NCI-H1436 (cell line): ENCODE data around the gene RHBDL3.
A peak's percentile ranks its signal among the peaks of the same experiment; 100 is the strongest.
"Not testable (repeated sequence)": the region's sequence is repeated elsewhere in the genome, so short reads cannot be mapped to it uniquely, and the experiment has no call there.

Experiments used
- DNase-seq: peaks from one replicate; lab custom pipeline; 2025; lab: John Stamatoyannopoulos, UW

Gene RHBDL3

GRCh38 chr17:32323811-32324491 is 58.3 kb downstream of the RHBDL3 start:
- no peak for DNase-seq

GRCh38 chr17:32327911-32328310 is 62.3 kb downstream of the RHBDL3 start:
- no peak for DNase-seq

GRCh38 chr17:32330147-32330546 is 64.5 kb downstream of the RHBDL3 start:
- DNase-seq: no peak

- no peak for DNase-seq
Measured at GRCh38 chr17:32331243-32332040, 65.8 kb downstream of the RHBDL3 start.

GRCh38 chr17:32333187-32333586 is 67.6 kb downstream of the RHBDL3 start:
- DNase-seq: no peak

GRCh38 chr17:32335046-32335445 is 69.4 kb downstream of the RHBDL3 start:
- no peak for DNase-seq

- DNase-seq: no peak
Measured at GRCh38 chr17:32335687-32336086, 70.1 kb downstream of the RHBDL3 start.

- DNase-seq: peak; percentile 12
Measured at GRCh38 chr17:32341141-32341856, 75.7 kb downstream of the RHBDL3 start.

- peak; percentile 86 for DNase-seq
Measured at GRCh38 chr17:32341857-32342602, 76.4 kb downstream of the RHBDL3 start, which contains the start of gene C17orf75. C17orf75 (minus strand) TSS chr17:32342173; CDS start chr17:32342139, 34 bp downstream.

GRCh38 chr17:32342603-32343325 is 77.1 kb downstream of the RHBDL3 start:
- DNase-seq: no peak

GRCh38 chr17:32345951-32346600 is 80.4 kb downstream of the RHBDL3 start:
- no peak for DNase-seq

- DNase-seq: no peak
Measured at GRCh38 chr17:32348483-32348800, 82.8 kb downstream of the RHBDL3 start.

- DNase-seq: no peak
Measured at GRCh38 chr17:32349503-32349853, 83.8 kb downstream of the RHBDL3 start.

- peak; percentile 100 for DNase-seq
Measured at GRCh38 chr17:32349854-32350665, 84.4 kb downstream of the RHBDL3 start, which contains the start of gene ZNF207. ZNF207 (plus strand) TSS chr17:32350157; CDS start chr17:32350286, 129 bp downstream.

GRCh38 chr17:32350666-32351418 is 85.2 kb downstream of the RHBDL3 start:
- DNase-seq: peak; percentile 32

GRCh38 chr17:32352734-32353133 is 87.1 kb downstream of the RHBDL3 start:
- DNase-seq: not testable (repeated sequence)

- no peak for DNase-seq
Measured at GRCh38 chr17:32355649-32356377, 90.2 kb downstream of the RHBDL3 start.

- DNase-seq: no peak
Measured at GRCh38 chr17:32356378-32356743, 90.7 kb downstream of the RHBDL3 start.

- DNase-seq: no peak
Measured at GRCh38 chr17:32356750-32357149, 91.1 kb downstream of the RHBDL3 start.
